Measurements from ENCODE around the gene MMP25.
"Not testable (repeated sequence)": the region's sequence is repeated elsewhere in the genome, so short reads cannot be mapped to it uniquely, and the experiment has no call there.

MMP25 gene

DNA sequence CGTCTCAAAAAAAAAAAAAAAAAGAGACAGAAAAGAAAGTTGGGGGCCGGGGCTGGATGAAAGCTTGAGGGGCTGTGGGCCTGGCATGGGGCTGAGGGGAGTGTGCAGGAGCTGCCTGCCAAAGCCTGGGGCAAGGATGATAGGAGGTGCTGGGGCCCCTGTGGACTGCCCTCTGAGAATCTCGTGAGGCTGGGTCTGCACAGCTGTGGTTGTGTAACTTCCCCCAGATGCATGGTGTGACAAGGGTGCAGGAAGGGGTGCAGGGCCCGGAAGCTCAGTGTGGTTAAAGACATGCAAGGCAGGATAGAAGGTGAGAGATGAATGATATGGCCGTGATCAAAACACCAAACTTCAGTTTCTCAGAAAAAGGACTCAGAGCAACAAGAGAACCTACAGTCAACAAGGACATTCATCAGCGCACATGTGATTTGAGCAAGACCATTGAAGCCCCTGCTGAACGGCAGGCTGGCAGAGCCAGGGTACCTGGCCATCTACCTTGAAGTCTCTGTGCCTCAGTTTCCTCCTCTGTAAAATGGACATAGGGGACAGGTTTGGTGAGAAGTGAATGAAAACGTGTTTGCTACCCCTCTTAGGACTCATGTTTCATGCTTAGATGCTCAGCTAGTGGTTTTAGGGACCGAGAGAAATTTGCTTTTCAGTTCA lies 28.6 kb downstream of the MMP25 start:
- DNase-seq (ENCODE audit: low read depth) = no peak

DNA sequence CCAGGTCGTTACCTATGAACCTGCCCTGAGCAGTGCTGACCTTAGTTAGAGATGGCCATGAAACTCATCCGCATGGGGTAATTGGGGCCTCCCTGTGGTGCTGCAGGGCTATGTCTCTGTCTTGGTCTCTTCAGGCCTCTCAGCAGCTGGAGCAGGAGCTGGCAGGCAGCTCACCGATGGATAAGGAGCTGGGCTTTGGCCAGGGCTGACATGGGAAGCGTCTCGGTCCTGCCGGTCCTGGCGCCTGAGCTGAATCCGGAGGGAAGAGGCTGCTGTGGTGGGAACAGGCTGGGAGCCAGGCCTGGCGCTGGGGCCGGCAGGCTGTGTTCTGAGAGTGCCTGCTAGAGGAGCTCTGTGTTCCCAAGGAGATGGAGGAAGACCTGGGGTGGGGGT lies 29.2 kb downstream of the MMP25 start:
- DNase-seq (ENCODE audit: low read depth) = no peak

DNA sequence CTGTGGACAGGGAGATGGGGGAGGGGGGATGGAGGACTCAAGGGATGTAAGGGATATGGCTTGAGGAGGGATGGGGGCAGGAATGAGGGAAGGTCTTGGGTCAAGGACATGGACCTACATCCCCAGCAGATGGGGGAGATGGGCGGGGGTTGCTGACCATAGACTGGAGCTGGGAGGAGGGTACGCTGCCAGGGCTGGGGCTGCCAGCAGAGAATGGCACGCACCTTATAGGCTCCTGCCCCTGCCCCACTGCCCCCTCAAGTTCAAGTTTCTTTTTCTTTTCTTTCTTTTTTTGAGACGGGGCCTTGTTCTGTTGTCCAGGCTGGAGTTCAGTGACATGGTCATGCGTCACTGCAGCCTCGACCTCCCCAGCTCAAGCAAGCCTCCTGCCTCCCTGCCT lies 29.6 kb downstream of the MMP25 start:
- not testable (repeated sequence) for DNase-seq (ENCODE audit: low read depth)

DNA sequence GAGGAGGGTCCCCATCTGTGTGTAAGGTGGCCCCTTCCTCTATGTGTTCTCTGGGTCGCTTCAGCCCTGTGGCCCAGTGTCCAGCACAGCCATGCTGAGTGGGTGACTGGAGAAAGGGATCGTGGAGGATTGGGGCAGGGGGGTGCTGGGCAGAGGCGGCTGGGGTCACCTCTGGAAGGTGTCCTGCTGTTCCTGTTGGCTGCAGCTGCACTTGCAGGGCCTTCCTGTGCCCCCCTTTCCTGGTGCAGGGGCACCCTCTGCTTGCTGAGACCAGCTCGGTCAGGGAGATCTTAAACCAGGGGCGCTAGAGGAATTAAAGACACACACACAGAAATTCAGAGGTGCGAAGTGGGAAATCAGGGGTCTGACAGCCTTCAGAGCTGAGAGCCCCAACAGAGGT lies 30.2 kb downstream of the MMP25 start:
- no peak for DNase-seq (ENCODE audit: low read depth)

DNA sequence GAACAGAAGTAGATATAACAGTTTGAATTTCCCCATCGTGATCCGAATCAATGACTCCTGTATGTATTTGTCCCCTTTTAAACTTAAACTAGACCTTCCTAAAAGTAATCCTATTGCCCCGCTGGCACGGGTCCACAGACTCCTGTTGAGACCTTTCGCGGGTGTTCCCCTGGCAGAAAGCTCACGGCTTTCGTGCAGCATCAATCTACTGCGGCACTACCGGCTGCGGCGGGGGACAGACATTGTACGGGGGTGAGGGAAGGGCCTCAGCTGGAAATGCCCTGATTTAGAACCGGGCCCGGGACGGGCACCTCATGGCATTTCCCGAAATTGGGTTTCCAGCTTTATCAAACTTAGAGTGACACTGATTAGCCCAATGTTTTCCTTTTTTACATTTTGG lies 33.7 kb downstream of the MMP25 start:
- no peak for DNase-seq (ENCODE audit: low read depth)

DNA sequence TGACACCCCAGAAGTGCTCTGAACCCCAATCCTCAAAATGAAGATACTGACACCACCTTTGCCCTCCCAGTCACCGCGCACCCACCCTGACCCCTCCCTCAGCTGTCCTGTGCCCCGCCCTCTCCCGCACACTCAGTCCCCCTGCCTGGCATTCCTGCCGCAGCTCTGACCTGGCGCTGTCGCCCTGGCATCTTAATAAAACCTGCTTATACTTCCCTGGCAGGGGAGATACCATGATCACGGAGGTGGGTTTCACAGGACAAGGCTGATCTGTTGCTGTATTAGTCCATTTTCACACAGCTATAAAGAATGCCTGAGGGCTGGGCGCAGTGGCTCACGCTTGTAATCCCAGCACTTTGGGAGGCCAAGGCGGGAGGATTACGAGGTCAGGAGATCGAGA lies 35.6 kb downstream of the MMP25 start:
- not testable (repeated sequence) for DNase-seq (ENCODE audit: low read depth)

DNA sequence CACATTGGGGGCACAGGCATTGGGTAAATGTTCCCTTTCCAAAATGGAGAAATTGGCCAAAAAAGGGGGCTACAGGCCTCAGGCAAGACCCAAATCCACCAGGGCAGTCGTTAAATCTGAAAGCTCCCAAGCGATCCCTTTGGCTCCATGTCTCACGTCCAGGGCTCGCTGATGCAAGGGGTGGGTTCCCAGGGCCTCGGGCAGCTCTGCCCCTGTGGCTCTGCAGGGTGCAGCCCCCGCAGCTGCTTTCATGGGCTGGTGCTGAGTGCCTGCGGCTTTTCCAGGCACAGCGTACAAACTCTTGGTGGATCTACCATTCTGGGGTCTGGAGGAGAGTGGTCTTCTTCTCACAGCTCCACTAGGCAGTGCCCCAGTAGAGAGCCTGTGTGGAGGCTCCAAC lies 37.0 kb downstream of the MMP25 start:
- not testable (repeated sequence) for DNase-seq (ENCODE audit: low read depth)

DNA sequence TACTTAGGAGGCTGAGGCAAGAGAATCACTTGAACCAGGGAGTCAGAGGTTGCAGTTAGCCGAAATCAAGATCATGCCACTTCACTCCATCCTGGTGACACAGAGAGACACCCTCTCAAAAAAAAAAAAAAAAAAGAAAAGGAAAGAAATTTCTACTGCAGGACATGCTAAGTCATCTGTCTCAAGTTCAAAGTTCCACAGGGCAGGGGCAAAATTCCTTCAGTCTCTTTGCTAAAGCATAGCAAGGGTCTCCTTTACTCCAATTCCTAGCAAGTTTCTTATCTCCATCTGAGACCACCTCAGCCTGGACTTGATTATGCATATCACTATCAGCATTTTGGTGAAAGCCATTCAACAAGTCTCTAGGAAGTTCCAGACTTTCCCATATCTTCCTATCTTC lies 38.1 kb downstream of the MMP25 start:
- no peak for DNase-seq (ENCODE audit: low read depth)

DNA sequence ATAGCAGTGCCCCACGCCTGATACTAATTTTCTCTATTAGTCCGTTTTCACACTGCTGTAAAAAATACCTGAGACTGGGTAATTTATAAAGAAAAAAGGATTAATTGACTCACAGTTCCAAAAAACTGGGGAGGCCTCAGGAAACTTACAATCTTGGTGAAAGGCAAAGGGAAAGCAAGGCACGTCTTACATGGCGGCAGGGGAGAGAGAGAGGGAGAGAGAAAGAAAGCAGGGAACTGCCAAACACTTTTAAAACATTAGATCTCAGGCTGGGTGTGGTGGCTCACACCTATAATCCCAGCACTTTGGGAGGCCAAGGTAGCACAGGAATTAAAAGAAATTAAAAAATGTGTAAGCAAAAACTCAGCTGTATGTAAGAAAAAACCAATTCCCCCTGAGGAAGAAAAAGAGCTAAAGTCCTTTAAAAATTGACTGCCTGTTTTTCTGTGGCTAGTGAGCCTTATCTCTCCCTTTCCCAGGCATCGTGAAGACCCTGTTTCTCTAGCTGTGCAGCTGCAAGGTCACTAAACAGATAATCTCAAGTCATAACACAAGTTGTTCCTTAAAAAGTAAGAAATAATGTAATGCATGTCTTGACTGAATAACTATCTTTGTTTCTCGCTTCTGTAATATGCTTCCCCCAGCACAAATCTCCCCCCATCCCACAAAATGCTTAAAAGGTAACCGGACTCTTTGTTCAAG lies 38.8 kb downstream of the MMP25 start:
- DNase-seq (ENCODE audit: low read depth) = no peak

DNA sequence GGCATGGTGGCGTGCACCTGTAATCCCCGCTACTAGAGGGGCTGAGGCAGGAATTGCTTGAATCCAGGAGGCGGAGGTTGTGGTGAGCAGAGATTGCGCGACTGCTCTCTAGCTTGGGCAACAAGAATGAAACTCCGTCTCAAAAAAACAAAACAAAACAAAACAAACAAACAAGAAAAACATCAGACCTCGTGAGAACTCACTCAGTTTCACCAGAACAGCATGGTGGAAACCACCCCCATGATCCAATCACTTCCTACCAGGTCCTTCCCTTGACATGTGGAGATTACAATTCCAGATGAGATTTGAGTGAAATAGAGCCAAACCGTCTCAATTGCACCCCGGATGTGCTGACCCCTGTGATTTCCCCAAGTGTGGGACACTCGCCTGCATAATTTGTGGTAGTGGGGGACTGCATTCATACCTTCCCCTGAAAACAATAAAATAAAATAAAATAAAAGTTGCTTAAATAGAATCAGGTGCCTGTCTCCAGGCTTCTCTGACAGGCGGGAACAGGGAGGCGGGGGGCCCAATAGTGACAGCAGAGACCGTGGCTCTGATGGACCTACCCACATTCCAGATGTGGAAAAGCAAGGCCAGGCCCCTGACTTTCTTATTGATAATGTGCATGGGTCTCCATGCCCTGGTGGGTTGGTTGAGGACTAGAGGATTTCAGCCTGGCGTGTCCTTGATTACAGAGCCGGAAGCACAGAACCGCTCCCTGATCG lies 39.7 kb downstream of the MMP25 start:
- DNase-seq (ENCODE audit: low read depth) = no peak

DNA sequence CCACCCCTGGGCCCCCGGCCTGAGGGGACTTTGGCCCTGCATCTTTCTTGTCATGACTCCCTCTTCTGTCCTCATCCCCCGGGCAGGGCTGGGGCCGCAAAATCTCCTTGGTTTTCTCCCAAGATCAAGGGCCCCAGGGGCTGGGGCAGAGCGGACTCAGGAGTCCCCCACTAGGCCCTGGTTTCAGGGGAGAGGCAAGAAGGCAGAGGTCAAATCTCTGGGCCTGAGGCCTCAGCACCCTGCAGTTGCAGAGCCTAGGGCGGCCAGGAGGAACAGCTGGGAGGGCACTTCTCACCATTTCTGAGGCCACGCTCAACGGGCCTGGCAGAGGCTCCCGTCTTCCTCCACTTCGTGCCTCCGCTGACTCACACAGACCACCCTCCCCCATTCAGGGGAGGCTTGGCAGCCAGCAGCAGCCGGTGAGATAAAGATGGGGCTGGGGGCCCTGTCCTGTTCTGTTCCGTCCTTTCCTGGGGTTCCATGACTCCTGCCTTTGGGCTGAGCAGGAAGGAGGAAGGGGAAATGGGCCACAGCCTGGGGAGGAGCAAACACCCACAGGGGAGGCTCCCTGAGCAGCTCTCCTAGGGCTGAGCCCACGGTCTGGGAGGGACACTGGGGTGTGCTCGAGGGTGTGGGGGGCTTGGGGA lies 40.4 kb downstream of the MMP25 start:
- DNase-seq (ENCODE audit: low read depth) = no peak

DNA sequence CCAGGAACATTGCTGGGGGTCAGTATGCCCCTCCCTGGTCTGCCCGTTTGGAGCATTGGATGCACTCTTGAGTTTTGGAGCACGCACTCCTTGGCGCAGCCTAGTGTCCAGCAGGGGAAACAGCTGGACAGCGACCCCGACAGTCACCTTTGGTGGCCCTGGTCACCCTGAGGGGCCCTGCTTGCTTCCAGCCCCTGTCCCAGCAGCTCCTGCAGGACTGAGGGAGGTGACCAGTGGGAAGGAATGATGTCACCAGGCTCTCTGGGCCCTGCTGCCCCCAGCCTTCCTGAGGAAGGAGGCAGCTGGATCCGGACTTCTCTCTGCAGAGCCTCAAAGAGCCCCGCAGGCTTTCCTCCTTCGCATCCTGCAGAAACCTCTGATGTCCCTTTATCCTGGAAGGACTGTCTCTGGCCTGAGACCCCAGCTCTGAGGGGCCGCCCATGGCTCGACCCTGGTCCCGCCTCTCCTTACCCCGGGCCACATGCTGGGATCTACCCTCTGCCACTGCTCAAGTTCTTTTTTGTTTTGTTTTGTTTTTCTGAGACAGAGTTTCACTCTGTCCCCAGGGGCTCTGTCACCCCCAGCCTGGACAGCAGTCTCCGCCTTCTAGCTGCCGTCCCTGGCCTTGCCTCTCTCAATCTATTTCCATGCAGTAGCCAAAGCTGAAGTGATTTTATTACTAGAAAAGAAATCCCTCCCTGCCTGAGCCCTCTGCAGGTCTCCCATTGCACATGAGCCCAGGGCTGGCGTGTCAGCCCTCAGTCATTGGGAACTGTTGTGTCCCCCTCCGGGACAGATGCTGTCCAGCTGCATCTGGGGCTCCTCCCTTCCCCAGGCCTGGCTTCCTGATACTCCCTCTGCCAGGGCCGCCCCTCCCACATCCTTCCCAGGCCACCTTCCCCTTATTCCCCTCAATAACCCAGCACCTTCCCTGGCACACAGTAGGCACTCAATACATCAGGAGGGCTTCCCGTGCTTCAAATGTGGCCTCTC lies 41.2 kb downstream of the MMP25 start:
- DNase-seq (ENCODE audit: low read depth) = no peak

DNA sequence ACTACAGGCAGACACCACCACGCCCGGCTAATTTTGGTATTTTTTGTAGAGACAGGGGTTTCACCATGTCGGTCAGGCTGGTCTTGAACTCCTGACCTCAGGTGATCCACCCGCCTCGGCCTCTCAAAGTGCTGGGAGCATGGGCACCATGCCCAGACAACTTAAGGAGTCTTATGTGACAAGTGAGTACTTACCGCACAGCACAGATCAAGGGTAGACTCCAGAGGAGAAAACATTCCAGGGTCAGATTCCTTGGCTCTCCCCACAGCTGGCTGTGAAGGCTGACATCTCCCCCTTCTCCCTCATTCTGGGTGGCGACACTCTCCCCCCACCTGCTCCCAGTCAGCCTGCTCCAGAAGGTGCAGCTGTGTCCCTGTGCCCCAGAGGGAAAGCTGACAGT lies 42.1 kb downstream of the MMP25 start:
- no peak for DNase-seq (ENCODE audit: low read depth)

DNA sequence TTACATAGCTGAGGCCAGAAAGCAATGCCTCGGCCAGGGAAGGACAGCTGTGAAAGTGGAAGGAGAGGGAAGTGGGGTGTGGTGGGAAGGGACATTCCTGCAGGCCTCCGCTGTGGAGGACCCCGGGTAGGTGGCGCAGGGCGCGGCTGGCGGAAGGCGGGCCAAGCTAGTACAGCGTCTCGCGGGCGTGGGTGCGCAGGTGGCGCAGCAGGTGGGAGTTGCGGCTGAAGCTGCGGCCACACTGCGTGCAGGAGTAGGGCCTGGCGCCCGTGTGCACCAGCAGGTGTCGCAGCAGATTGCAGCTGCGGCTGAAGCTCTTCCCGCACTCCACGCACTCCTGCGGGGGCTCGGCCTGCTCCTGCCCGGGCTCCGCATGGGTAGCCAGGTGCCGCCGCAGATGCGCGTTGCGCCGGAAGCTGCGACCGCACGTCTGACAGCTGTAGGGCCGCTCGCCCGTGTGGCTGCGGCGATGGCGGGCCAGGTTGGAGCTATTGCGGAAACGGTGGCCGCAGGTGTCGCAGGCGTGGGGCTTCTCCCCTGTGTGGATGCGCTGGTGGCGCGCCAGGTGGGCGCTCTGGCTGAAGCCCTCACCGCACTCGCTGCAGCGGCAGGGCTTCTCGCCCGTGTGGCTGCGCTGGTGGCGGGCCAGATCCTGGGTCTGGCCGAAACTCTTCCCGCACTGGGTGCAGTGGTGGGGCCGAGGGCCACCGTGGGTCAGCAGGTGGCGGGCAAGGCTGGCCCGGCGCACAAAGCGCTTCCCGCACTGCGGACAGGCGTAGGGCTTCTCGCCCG lies 42.8 kb downstream of the MMP25 start:
- no peak for DNase-seq (ENCODE audit: low read depth)

DNA sequence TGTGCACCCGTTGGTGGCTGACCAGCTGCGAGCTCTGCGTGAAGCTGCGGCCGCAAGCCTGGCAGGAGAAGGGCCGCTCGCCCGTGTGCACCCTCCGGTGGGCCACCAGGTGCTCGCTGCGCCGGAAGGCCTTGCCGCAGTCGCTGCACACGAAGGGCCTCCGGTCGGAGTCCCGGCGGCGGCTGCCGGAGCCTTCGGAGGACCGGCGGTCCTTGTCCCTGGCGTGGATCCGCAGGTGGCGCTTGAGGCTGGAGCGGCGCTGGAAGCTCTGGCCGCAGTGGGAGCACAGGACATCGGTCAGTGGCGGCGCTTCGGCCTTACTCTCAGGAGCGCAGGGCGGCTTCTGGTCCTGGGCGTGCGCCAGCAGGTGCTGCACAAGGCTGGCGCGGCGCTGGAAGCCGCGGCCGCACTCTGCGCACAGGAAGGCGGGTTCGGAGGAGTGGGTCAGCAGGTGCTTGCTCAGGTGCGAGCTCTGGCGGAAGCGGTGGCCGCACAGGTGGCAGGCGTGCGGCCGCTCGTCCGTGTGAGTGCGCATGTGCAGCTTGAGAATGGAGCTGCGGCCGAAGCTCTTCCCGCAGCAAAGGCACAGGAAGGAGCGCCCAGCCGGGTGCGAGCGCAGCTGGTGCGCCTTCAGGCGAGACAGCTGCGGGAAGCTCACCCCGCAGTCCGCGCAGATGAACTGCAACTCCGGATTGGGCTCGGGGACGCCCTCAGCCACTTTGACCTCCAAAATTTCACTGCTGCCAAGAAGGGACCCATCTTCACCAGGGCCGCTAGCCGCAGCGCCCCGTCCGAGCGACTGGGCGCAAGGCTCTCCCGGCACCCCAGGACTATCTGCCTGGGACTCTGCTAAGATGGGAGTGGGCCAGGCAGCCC lies 43.6 kb downstream of the MMP25 start:
- DNase-seq (ENCODE audit: low read depth) = no peak

DNA sequence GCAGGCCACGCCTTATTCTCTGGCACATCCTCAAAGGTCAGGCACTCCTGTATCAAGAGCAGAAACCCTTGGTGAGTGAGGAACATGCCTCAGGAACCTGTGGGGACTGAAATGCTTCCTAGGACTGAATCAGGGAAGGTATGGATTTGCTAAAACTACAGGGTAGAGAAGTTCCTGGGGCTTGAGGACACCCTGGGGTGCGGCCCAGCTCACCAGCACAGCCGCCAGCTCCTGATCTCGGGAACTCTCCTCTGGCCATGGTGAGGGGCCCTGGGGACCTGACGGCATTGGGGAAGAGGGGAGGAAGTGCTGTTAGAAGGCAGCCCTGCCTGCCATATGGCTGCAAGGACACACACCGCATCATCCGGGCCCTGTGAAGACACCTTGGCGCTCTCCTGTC lies 45.2 kb downstream of the MMP25 start:
- DNase-seq (ENCODE audit: low read depth) = no peak

DNA sequence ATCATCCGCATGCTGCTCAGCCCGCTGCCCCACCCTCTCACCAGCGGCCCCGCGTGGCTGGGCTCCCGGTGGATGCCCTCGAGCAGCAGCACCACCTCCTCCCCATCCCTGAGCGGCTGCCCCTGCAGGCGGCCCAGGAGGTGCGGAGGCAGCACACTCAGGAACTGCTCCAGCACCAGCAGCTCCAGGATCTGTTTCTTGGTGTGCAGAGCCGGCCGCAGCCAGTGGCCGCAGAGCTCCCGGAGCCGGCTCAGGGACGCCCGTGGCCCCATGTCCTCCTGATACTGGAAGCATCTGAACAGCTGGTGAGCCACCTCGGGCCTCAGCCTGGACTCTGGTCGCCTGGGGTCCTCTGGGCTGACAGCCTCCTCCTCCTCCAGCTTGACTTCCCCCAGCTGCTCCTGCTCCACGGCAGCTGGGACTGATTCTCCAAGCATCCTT lies 46.2 kb downstream of the MMP25 start:
- no peak for DNase-seq (ENCODE audit: low read depth)

DNA sequence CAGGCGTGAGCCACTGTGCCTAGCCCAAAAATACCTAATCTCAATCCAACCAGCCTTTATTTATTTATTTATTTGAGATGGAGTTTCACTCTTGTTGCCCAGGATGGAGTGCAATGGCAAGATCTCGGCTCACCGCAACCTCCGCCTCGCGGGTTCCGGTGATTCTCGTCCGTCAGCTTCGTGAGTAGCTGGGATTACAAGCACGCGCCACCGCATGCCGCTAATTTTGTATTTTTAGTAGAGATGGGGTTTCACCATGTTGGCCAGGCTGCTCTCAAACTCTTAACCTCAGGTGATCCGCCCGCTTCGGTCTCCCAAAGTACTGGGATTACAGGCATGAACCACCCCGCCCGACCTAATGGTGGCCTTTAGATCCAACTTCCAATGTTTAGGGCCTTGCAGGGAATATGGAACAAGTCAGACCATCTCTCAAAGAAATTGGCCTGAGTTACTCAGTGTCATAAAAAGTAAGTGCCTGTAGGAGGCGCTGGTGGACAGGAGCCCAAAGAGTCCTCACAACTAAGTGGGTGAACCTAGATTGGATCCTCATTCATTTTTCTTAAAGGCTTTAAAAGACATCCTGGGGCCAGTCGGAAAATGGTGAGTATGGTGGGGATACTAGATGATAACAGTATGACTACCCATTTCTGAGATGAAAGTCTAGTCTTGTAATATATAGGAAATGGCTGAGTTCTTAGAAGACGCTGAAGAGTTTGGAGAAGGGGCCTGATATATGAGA lies 48.1 kb downstream of the MMP25 start:
- peak; percentile 42 for DNase-seq (ENCODE audit: low read depth)

DNA sequence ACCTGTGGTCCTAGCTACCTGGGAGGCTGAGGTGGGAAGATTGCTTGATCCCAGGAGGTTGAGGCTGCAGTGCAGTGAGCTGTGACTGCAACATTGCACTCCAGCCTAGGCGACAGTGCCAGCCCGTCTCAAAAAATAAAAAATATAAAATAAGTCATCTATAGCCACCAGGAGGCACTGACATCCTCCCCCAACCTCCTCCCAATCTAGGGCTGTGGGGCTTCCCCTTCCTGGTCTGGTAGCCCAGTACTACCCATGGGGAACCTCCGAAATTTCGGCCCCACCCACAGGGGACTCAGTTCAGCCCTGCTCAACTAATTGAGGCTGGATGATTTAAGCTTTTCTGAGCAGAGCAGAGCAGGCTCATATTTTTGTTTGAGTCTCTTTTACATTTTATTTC lies 49.5 kb downstream of the MMP25 start:
- DNase-seq (ENCODE audit: low read depth) = no peak

Data from EH (cell line).